ENCODE data around the gene TRHDE.

The TRHDE gene

DNA sequence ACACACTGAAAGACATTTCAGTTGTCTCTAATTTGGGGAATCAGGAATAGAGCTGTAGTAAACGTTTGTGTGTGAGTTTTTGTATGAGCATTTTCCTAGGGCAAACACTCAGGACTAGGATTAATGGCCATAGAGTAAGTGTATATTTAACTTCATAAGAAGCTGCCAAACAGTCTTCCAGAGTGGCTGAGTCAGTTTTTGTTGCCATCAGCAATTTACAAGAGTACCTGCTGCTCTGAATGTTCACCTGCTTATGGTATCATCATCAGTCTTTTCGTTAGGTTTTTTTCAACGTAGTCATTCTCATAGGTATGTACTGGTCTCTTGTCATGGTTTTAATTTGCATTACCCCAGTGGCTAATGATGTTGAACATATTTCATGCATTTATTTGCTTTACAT is 30.6 kb upstream of the TRHDE start:
- Histone ChIP-seq H4K20me1 (ENCODE audit: insufficient read depth, low read length) (no peaks in the 10 kb centered on the region), H3K4me2 (ENCODE audit: low read length) (no peak overlapping the region), H3K4me3 (ENCODE audit: low read depth, low read length, poor library complexity, severe bottlenecking) (no peak overlapping the region), H3K36me3 (ENCODE audit: insufficient read depth, low read length) (no peaks in the 10 kb centered on the region), H3K9ac (ENCODE audit: low read length) (no peak overlapping the region), H3K79me2 (ENCODE audit: insufficient read depth, low read length) (no peaks in the 10 kb centered on the region), H3K9me2 (ENCODE audit: low read depth, low read length) (no peaks in the 10 kb centered on the region), H3K27ac (ENCODE audit: low read depth, low read length, poor library complexity, severe bottlenecking) (no peak overlapping the region), H3K27me3 (ENCODE audit: insufficient read depth, low read length) (no peaks in the 10 kb centered on the region), H2AFZ (ENCODE audit: low read length) (no peak overlapping the region), H3K4me1 (ENCODE audit: insufficient read depth, low read length, severe bottlenecking) (no peaks in the 10 kb centered on the region), H3F3A (ENCODE audit: insufficient read depth, low read length) (no peaks in the 10 kb centered on the region), H3K9me3 (ENCODE audit: low read length) (no peaks in the 10 kb centered on the region)
- TF ChIP-seq, protein P1, sequence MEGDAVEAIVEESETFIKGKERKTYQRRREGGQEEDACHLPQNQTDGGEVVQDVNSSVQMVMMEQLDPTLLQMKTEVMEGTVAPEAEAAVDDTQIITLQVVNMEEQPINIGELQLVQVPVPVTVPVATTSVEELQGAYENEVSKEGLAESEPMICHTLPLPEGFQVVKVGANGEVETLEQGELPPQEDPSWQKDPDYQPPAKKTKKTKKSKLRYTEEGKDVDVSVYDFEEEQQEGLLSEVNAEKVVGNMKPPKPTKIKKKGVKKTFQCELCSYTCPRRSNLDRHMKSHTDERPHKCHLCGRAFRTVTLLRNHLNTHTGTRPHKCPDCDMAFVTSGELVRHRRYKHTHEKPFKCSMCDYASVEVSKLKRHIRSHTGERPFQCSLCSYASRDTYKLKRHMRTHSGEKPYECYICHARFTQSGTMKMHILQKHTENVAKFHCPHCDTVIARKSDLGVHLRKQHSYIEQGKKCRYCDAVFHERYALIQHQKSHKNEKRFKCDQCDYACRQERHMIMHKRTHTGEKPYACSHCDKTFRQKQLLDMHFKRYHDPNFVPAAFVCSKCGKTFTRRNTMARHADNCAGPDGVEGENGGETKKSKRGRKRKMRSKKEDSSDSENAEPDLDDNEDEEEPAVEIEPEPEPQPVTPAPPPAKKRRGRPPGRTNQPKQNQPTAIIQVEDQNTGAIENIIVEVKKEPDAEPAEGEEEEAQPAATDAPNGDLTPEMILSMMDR (IDR thresholded peaks at IDR 0.05; ENCODE audit: low read length) = no peak
- TF ChIP-seq EZH2 (IDR thresholded peaks at IDR 0.05; ENCODE audit: borderline replicate concordance, low read length) = no peak

DNA sequence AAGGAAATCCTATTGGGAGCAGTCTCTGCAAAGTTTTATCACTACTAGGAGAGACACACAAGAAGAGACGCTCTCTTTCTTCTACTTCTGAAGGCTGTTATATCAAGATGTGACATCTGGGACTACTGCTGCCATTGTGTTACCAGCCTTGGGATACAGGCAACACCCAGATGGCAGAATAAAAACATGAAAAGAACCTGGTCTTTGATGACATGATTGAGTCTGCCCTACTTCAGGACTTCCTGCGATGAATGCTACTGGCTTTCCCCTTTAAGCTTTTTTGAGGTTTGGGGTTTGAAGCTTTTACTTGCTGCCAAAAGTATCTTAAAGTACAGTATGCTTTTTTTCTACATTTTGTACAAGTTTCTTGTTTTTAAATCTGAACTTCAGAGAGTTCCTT is 29.2 kb upstream of the TRHDE start:
- no peak for TF ChIP-seq EZH2 (IDR thresholded peaks at IDR 0.05; ENCODE audit: borderline replicate concordance, low read length)
- TF ChIP-seq, protein P1 (IDR thresholded peaks at IDR 0.05; ENCODE audit: low read length) = no peak
- no peaks in the 10 kb centered on the region for H3K27me3 ChIP-seq (ENCODE audit: insufficient read depth, low read length)

DNA sequence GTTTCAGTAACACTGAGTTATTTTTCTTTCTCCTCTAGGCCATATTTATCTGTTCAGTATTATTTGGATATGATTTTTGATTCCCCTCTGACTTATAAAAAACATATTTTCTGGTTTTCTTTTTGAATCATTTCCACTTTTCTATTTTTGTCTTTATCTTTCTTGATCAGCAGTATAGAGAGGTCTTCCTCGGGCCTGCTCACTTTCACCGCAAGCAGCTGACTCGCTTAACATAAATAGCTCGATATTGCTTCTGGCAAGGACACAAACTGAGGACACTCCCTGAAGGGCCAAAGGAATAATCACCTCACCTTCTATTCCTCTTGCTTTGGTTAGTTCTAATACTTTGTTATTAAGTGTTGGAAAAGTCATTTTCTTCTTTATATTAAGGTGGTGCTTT is 25.8 kb upstream of the TRHDE start:
- no peak overlapping the region for H2AFZ ChIP-seq (ENCODE audit: low read length)
- H3K27ac ChIP-seq (ENCODE audit: low read depth, low read length, poor library complexity, severe bottlenecking) = no peak overlapping the region
- H3K9me2 ChIP-seq (ENCODE audit: low read depth, low read length) = no peaks in the 10 kb centered on the region
- H3K27me3 ChIP-seq (ENCODE audit: insufficient read depth, low read length) = no peaks in the 10 kb centered on the region
- H3K4me2 ChIP-seq (ENCODE audit: low read length) = no peak overlapping the region
- H3K36me3 ChIP-seq (ENCODE audit: insufficient read depth, low read length) = no peaks in the 10 kb centered on the region
- no peaks in the 10 kb centered on the region for H3K4me1 ChIP-seq (ENCODE audit: insufficient read depth, low read length, severe bottlenecking)
- TF ChIP-seq, protein P1 (IDR thresholded peaks at IDR 0.05; ENCODE audit: low read length) = no peak
- no peak for TF ChIP-seq EZH2 (IDR thresholded peaks at IDR 0.05; ENCODE audit: borderline replicate concordance, low read length)
- no peaks in the 10 kb centered on the region for H3K9me3 ChIP-seq (ENCODE audit: low read length)
- no peak overlapping the region for H3K4me3 ChIP-seq (ENCODE audit: low read depth, low read length, poor library complexity, severe bottlenecking)
- H4K20me1 ChIP-seq (ENCODE audit: insufficient read depth, low read length) = no peaks in the 10 kb centered on the region
- no peak overlapping the region for H3K9ac ChIP-seq (ENCODE audit: low read length)
- H3F3A ChIP-seq (ENCODE audit: insufficient read depth, low read length) = no peaks in the 10 kb centered on the region
- H3K79me2 ChIP-seq (ENCODE audit: insufficient read depth, low read length) = no peaks in the 10 kb centered on the region

More for the DNA sequence above, 29.2 kb upstream of the TRHDE start:
- Histone ChIP-seq H3K79me2 (ENCODE audit: insufficient read depth, low read length) (no peaks in the 10 kb centered on the region), H3K9me2 (ENCODE audit: low read depth, low read length) (no peaks in the 10 kb centered on the region), H4K20me1 (ENCODE audit: insufficient read depth, low read length) (no peaks in the 10 kb centered on the region), H3K27ac (ENCODE audit: low read depth, low read length, poor library complexity, severe bottlenecking) (no peak overlapping the region), H3K4me1 (ENCODE audit: insufficient read depth, low read length, severe bottlenecking) (no peaks in the 10 kb centered on the region), H3F3A (ENCODE audit: insufficient read depth, low read length) (no peaks in the 10 kb centered on the region), H3K9ac (ENCODE audit: low read length) (no peak overlapping the region), H2AFZ (ENCODE audit: low read length) (no peak overlapping the region), H3K36me3 (ENCODE audit: insufficient read depth, low read length) (no peaks in the 10 kb centered on the region), H3K9me3 (ENCODE audit: low read length) (no peaks in the 10 kb centered on the region), H3K4me3 (ENCODE audit: low read depth, low read length, poor library complexity, severe bottlenecking) (no peak overlapping the region), H3K4me2 (ENCODE audit: low read length) (no peak overlapping the region)

Measured in OCI-LY1 (cell line).